ENCODE measurements around the gene RFNG. TPM values are rescaled to one million over a fixed set of nuclear protein-coding genes. Genes with fewer than 3 reads are reported as not detected.

RFNG gene
- total RNA-seq, 1 donor from 2014 or later, result 61.4 TPM

- intact Hi-C loops (cut with DNase I), result no loop called here
- TF ChIP-seq POLR2AphosphoS5 (IDR thresholded peaks at IDR 0.05; ENCODE audit: insufficient read depth in 1 of 2, low read depth in 1 of 2) (no peak), CTCF (IDR thresholded peaks at IDR 0.05) (no peak), POLR2A (IDR thresholded peaks at IDR 0.05) (no peak)
- Histone ChIP-seq H3K27ac (no peak overlapping the region), H3K4me3 (no peak overlapping the region), H3K27me3 (no peaks in the 10 kb centered on the region), H3K4me1 (no peaks in the 10 kb centered on the region), H3K9me3 (no peaks in the 10 kb centered on the region), H3K36me3 (peaks cover 0 to 100% of the 10 kb centered on the region in 2 donors)
- DNase-seq (ENCODE audit: extremely low spot score in 2 of 2), result no peak
Observed at GRCh38 chr17:82088838-82089722, 37.5 kb upstream of the RFNG start.

- peaks cover 0 to 100% of the 10 kb centered on the region in 2 donors for H3K36me3 ChIP-seq
- intact Hi-C loops (cut with DNase I), result no loop called here
- no peak overlapping the region for H3K4me3 ChIP-seq
- no peak for DNase-seq (ENCODE audit: extremely low spot score in 2 of 2)
- H3K27me3 ChIP-seq, result no peaks in the 10 kb centered on the region
- H3K4me1 ChIP-seq, result no peaks in the 10 kb centered on the region
- H3K9me3 ChIP-seq, result no peaks in the 10 kb centered on the region
- H3K27ac ChIP-seq, result no peak overlapping the region
- no peak for TF ChIP-seq POLR2A (IDR thresholded peaks at IDR 0.05)
- TF ChIP-seq POLR2AphosphoS5 (IDR thresholded peaks at IDR 0.05; ENCODE audit: insufficient read depth in 1 of 2, low read depth in 1 of 2), result no peak
- TF ChIP-seq CTCF (IDR thresholded peaks at IDR 0.05), result no peak
Observed at GRCh38 chr17:82087961-82088837, 36.6 kb upstream of the RFNG start.

GRCh38 chr17:82086941-82087906 lies 35.6 kb upstream of the RFNG start:
- H3K4me1 ChIP-seq, result no peaks in the 10 kb centered on the region
- no peak for DNase-seq (ENCODE audit: extremely low spot score in 2 of 2)
- H3K27ac ChIP-seq, result no peak overlapping the region
- no peaks in the 10 kb centered on the region for H3K9me3 ChIP-seq
- intact Hi-C loops (cut with DNase I), result no loop called here
- peaks cover 0 to 100% of the 10 kb centered on the region in 2 donors for H3K36me3 ChIP-seq
- no peaks in the 10 kb centered on the region for H3K27me3 ChIP-seq
- TF ChIP-seq CTCF (IDR thresholded peaks at IDR 0.05) (no peak), POLR2A (IDR thresholded peaks at IDR 0.05) (no peak), POLR2AphosphoS5 (IDR thresholded peaks at IDR 0.05; ENCODE audit: insufficient read depth in 1 of 2, low read depth in 1 of 2) (no peak)
- H3K4me3 ChIP-seq, result no peak overlapping the region

GRCh38 chr17:82085931-82086764 lies 34.5 kb upstream of the RFNG start:
- H3K27me3 ChIP-seq, result no peaks in the 10 kb centered on the region
- H3K4me1 ChIP-seq, result no peaks in the 10 kb centered on the region
- DNase-seq (ENCODE audit: extremely low spot score in 2 of 2), result no peak
- no peak overlapping the region for H3K27ac ChIP-seq
- TF ChIP-seq POLR2AphosphoS5 (IDR thresholded peaks at IDR 0.05; ENCODE audit: insufficient read depth in 1 of 2, low read depth in 1 of 2), result no peak
- no peak for TF ChIP-seq POLR2A (IDR thresholded peaks at IDR 0.05)
- TF ChIP-seq CTCF (IDR thresholded peaks at IDR 0.05), result no peak
- H3K36me3 ChIP-seq, result peaks cover 0 to 100% of the 10 kb centered on the region in 2 donors
- no peak overlapping the region for H3K4me3 ChIP-seq
- intact Hi-C loops (cut with DNase I), result no loop called here
- no peaks in the 10 kb centered on the region for H3K9me3 ChIP-seq

All from vagina (tissue), 2 donors.